HG02870 (cell line): ENCODE results near the gene CALML6.

ENCODE experiments used
- ATAC-seq: cut with Tn5 transposase; IDR thresholded peaks from one replicate; pipeline ENCODE4 v1.9.1; 2021; ENCODE audit warnings: mild to moderate bottlenecking, moderate library complexity; ENCODE audit not compliant: unreplicated experiment

CALML6 gene

DNA sequence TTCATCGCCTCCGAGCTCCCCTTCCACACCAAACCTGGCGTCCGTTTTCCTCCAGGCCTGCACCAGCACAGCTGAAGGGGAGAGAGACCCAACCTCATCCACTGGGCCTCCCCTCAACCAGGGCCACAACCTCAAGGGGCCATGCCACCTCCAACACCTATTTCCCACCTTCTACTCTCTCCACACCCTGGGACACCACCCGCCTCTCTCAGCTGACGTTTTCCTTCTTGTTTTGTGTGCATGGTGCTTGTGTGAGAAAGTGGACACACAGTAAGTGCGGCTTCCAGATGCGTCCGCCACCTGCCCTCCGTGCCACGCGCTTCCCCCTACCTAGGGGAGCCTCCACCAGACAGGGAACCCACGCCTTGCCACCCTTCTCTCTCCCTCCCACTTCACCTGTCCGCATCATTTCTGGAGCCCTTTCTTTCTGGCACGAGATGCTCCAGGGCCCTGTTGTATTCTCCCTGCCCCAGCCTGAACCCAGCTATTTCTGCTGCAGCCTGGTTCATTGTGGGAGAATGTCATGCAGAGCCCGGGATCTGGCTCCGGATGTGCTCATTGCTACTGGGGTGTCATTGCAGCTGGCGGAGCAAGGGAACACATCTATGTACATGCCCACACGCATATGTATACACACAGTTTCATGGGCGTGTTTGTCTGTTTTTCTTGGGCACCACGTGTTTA lies 22.8 kb upstream of the CALML6 start:
- no peak for ATAC-seq

DNA sequence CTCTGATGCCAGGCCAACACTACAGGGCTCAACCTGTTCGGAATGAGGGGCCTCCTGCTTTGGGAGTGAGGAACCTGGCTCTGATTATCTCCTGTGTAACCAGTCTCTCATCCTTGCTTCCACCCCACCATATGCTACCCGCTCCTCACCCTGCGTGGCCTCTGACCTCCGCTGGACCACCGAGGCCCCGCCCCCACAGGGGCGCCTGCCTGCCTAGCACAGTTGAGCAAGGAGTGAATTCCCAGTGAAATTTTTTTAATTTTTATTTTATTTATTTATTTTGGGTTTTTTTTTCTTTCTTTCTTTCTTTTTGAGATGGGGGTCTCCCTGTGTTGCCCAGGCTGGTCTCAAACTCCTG lies 22.3 kb upstream of the CALML6 start:
- no peak for ATAC-seq

DNA sequence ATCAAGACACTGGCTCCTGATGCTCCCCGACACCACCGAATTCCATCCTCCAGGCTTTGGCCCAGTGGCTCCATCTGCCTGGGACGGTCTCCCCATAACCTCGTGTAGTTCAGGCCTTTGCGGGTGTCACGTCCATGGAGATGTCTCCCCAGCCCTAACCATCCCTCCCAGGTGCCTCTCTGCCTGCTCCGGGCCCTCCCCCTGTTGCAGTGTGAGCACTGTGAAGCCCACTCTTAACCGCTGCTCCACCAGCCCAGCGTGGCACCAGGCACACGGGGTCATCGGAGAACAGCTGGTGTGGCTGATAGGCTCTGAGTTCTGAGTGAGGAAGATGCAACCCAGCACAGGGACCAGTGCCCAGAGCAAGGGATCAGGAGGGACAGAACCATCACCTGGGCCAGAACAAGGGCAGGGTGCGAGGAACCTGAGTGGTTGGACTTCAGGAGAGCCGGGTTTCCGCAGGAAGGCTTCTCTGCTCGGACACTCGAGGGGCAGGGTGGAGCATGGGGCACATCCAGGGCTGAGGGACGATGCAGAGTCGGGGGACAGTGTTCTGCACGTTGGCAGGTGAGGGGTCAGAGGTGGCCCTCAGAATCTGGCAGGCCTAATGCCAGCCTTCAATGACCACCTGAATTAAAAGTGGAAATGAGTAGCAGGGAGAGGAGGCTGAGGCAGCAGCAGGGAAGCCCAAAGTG lies 21.6 kb upstream of the CALML6 start:
- ATAC-seq = no peak

DNA sequence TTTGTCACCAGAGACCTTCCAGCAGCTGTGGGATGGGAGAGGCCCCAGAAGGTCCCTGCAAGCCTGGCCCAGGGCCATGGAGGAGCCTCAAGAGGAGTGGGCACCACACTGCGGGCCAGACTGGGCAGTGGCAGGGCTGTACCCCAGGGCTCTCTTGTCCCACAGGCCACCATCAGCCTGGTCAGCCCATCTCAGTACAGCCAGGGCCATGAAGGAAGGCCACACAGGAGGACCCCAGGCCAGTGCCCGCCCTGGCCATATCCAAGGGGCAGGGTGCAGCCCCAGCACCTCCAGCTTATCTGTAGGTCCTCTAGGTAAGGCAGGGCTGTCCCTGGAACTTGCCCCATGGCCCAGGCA lies 21.1 kb upstream of the CALML6 start:
- no peak for ATAC-seq

DNA sequence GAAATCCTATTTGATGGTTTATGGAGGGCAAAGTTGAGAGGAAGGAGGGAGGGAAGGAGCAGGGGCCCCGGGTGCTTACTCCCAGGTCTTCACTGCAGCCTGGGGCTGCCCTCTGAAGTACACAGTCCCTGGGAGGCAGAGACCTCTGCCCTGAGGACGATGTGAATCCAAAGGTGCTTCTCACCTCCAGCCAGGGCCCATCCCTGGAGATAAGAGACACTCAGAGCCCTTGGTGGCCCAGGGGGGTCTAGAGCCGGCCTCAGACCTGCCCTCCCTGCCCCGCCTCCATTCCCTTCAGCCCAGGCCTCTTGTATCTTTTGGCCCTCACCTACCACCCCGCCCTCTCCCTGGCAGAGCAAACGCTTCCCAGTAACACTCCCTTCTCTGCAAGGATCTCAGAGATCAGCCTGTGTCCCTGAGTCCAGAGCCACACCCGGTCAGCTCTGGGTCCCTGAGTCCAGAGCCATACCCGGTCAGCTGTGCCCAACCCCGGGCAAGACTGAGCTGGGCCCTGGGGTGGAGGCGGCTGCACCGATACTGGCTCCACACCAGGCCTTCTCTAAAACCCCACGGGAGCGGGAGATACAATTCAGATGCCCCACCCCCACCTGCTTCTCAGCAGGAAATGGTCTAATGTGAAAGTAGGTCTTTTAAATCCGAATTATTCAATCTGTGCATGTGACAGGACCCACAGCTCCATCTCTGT lies 20.6 kb upstream of the CALML6 start:
- no peak for ATAC-seq

DNA sequence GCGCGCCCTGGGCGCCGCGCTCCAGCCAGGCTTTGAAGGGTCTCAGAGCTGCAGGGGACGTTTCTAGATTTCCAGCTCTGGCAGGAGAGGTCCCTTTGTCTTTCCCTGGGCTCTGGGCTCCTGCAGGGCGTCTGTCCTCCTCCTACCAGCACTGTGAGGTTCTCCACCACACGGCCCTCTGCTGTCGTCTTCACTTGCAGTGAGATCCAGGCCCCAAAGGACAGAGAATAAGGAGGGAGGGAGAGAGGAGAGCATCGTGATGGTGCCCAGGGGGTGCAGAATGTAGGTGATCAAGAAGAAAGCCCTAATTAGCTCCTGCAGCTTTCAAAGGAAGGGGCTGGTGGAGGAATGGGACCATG lies 20.0 kb upstream of the CALML6 start:
- ATAC-seq = no peak

DNA sequence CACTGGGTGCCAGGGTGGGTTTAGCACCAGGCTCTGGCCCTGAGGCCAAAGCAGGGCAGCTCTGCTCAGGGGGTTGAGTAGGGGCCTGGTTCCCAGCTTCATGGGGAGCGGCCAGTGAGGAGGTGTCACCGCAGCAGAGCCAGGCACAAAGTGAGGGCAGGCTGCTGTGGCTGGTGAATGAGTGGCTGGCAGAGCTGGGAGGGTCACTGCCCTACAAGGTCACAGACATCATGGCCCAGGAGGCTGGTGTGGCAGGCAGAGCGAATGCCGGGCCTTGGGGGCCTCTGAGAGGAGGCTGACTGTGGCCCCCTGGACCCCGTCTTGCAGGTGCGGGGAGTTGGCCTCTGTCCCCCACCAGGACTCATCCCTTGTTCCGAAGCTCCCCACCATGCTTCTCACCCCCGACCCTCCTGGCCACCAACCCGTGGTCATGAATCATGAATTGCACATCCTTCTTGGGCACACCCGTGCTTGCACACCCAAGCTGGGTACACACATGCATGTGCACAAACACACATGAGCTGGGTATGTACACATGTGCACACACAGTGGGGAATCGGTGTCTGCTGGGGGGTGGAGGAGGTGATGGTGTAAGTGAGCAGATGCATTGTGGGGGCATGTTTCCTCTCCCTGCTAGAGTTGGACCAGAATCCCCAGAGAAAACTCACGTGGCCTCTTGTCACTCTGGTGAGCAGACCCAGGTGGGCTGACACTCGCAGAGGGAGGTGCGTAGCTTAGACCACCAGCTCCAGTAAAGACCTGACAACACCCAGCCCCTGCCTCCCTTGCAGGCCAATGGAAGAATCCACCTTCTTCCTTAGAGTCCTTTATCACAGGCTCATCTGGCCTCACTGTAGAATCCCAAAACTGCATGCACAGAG lies 19.4 kb upstream of the CALML6 start:
- ATAC-seq = no peak

DNA sequence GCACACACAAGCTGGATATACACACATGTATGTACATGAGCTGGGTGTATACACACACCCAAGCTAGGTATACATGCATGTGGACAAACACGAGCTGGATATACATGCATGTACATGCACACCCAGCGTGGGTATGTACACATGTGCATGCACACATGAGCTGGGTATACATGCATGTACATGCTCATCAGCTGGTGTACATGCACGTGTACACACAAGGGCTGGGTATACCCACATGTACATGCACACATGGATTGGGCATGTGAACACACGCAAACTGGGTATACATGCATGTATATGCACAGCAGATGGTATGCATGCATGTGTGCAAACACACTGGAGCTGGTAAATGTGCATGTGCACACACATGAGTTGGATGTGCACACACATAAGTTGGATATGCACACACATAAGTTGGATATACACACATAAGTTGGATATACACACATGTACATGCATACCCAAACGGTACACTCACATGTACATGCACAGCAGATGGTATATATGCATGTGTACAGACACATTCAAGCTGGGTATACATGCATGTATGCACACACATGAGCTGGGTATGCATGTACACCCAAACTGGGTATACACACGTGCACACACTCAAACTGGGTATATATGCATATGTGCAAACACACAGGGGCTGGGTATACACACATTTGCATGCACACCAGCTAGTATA lies 16.7 kb upstream of the CALML6 start:
- no peak for ATAC-seq

DNA sequence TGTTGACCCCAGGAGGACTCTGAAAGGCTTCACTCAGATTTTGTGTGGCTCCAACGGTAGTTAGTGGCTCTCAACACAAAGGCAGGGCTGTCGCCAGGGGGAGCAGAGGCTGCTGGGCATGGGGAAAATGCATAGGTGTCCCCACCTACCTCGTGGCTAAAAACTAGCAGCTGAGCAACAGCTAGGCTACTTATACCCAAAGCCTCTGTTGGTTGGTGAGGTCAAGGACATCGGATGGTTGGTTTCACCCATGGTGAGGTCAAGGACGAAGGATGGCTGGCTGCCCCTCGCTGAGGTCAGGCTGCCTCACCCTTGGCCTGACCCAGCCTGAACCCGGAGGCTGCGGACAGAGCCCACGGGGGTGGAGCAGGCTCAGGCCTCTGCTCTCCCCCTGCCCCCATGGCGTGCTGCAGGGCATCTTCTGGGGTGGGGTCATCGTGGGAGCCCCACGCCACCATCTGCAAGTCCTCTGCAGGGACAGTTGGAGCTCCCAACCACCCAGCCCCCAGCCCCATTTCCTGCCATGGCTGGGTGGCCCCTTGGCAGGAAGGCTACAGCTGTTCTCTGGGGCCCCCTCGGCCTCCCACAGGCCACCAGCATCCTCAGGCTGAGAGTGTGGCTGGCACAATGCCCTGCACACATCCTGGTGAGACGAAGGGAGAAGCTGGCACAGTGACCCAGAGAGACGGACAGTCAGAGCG lies 15.6 kb upstream of the CALML6 start:
- no peak for ATAC-seq

DNA sequence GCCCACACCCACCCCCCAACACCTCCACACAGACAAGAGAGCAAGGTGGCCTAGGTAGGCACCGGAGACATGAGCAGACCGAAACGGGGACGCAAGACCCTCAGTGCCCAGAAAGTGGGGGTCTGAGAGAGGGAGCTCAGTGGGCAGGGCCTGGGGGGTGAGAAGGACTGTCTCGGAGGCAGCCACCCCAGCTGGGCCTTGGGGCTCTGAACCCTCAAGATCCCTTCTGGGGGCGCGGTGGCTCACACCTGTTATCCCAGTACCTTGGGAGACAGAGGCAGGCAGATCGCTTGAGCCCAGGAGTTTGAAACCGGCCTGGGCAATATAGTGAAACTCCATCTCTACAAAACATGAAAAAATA lies 15.1 kb upstream of the CALML6 start:
- ATAC-seq = no peak

DNA sequence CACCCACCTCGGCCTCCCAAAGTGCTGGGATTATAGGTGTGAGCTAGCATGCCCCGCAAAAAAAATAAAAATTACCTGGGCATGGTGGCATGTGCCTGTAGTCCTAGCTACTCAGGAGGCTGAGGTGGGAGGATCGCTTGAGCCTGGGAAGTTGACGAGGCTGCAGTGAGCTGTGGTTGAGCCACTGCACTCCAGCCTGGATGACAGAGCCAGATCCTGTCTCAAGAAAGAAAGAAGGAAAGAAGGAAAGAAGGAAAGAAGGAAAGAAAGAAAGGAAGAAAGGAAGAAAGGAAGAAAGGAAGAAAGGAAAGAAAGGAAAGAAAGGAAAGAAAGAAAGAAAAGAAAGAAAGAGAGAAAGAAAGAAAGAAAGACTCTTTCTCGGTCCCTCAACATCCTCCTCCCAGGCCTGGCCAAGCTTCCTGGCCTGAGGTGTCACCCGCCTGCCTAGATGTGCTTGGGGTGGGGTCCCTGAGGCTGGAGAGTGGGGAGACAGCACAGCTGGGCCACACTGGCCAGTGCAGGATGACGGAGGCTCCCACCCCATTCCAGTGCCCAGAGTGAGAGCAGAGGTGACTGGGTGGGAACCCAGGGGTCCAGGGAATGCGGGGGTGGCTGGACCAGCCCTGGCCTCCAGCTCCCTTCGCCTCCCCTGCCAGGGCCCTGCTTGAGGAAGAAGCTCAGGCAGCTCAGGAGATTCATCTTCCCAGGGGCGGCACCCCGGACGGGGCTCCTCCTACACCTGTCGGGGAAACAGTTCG lies 14.0 kb upstream of the CALML6 start:
- no peak for ATAC-seq

DNA sequence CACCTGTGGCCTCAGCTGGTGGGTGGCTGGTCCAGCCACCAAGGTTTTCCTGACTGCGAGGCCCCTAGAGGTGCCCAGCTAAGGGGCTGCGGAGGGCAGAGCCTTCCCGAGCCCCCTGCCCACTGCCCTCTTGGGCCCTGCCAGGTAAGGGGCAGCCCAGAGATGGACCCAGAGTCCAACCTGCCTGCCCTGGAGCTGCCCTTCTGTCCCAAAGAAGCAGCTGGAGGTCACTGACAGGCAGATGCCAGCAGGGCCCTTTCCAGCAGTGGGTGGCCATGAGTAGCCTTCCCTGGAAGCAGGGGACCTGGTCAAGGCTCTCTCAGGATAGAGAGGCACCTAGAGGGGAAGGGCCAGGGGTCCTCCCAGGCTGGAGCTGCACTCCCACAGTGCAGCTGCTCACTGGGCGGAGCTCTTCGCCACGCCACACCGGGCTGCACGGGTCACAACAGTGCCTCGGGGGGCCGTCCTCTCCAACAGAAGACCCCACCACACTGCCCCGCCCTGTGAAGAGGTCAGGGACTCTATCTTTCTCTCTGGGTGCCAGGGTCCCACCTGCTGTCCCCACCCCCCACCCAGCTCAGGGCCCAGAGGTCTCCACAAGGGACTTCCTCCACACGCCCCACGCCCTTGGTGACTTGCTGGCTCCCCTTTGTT lies 13.3 kb upstream of the CALML6 start:
- ATAC-seq = no peak

DNA sequence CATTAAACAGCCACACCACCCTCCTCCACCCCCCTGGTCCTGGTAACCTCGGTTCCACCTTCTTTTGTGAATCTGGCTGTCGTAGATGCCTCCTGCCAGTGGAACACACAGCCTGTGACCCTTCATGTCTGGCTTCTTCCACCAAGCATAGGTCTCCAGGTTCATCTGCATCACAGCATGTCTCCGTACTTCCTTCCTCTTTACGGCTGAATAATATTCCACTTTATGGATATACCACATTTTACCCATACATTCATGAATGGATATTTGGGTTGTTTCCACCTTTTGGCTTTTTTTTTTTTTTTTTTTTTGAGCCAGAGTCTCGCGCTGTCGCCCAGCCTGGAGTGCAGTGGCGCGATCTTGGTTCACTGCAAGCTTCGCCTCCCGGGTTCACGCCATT lies 11.8 kb upstream of the CALML6 start:
- no peak for ATAC-seq

DNA sequence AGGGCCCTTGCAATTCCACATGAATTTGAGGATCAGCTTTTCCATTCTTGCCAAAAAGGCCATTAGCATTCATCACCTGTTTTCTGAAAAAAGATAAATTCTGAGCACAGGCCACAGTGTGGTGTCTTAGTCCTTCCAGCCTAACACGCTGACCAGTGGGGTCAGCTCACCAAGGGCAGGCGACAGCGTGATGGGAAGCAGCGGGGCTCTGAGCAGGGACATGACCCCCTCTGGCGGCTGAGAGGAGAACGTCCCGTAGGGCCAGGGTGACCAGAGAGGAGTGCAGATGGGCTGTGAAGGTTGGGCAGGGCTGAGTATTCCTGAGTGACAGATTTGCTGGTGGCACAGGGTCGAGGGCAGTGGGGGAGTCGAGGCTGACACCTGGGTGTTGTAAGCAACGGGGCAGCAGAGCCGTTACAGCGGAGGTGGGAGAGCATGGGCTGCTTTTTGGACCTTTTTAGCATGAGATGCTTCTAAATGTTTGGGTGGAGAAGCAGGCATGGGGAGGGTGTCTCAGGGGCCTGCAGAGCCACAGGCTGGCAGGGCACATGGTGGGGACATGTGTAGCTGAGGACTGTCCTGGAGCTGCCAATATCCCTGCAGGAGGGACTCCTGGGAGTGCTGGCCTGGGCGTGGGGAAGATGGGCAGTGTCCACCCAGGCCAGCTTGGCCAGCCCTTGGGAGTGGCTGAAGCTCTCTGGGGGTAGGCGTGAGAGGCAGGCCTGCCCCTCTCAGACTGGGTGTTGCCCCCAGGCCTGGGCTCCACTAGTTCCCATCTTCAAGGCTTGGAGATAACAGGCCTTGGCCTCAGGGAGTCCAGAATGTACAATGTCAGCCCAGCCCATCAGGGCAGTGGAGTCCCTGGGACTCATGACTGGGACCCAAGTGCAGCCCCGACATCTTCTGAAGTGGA lies 8.6 kb upstream of the CALML6 start:
- ATAC-seq = no peak

DNA sequence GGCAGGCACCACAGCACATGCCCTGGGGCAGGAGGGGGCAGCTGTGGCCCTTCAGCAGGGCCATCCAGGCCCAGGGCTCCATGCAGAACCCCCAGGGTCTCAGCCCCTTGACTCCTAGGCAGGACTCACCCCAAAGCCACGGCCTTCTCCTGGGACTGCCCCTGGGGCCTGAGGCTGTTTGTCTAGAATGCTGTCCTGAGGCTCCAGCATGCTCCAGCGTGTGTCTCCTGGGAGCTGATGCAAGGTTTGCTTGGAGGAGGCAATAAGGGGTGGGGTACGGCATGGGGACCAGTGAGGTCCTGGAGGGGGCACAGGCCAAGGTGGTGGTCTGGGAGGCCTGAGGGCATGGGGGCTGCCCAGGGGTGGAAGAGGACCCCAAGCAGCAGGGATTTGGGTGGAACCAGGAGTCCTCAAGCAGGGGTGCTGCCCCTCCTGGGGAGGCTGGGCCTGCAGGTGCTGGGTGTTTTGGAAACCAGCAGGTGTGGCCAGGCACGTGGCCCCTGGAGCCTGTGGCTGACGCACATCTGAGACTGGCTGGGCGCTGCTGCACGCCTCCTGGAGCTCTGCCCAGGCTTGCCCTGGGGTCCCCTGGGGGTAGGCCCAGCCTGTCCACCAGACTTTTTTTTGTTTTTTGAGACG lies 7.8 kb upstream of the CALML6 start:
- no peak for ATAC-seq

DNA sequence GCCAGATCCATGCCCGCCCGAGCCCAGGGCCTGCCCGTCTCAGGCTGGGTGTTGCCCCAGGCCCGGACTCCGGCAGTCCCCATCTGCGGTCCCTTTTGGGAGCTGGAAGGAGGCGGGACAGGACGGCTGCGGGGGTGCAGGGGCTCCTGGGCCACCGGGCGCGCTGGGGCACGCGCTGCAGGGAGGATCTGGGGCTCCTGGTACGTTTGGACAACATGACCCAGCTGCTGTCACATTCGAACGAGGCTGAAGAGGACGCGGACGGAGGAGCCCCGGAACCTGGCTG lies 6.6 kb upstream of the CALML6 start:
- no peak for ATAC-seq

DNA sequence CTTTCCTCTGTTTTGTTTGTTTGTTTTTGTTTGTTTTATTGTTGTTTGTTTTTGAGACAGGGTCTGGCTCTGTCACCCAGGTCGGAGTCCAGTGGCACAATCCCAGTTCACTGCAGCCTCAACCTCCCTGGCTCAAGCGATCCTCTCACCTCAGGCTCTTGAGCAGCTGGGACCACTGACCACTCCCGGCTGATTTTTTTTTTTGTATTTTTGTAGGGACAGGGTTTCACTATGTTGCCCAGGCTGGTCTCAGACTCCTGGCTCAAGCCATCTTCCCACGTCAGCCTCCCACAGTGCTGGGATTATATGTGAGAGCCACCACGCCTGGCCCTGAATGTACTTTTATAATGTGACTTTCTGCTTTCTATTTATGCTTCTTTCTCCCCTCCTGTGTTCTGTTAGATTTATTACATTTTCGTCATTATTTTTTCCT lies 5.0 kb upstream of the CALML6 start:
- ATAC-seq = no peak
